Stimulated activated CD8-positive, alpha-beta memory T cell treated with anti-CD3 and anti-CD28 coated beads, Interleukin-4, amount 100 ng/mL, for 1 hour (primary cell): ENCODE measurements around the gene MXRA5.
"Not testable (repeated sequence)": the region's sequence is repeated elsewhere in the genome, so short reads cannot be mapped to it uniquely, and the experiment has no call there.

Experiments used
- DNase-seq, 2 donors: peaks; one replicate each; pipeline ENCODE4 v3.0.0-alpha.2; 2020; ENCODE audit warnings: low read depth in 2 of 2, low spot score in 1 of 2

MXRA5 gene

GRCh38 chrX:3346501-3347259 lies at the start of gene MXRA5:
Gene MXRA5, minus strand, starts transcription at chrX:3346652. Its CDS starts 2,819 bp downstream, at chrX:3343833.
- no peak for DNase-seq

- no peak for DNase-seq
Observed at GRCh38 chrX:3393581-3394111, 47.2 kb upstream of the MXRA5 start.

GRCh38 chrX:3393178-3393577 lies 46.7 kb upstream of the MXRA5 start:
- no peak for DNase-seq

- no peak for DNase-seq
Observed at GRCh38 chrX:3388457-3388856, 42.0 kb upstream of the MXRA5 start.

GRCh38 chrX:3384327-3384726 lies 37.9 kb upstream of the MXRA5 start:
- DNase-seq, result no peak

- no peak for DNase-seq
Observed at GRCh38 chrX:3380603-3381002, 34.2 kb upstream of the MXRA5 start.

- no peak for DNase-seq
Observed at GRCh38 chrX:3379111-3379510, 32.7 kb upstream of the MXRA5 start.

- no peak for DNase-seq
Observed at GRCh38 chrX:3378156-3378555, 31.7 kb upstream of the MXRA5 start.

GRCh38 chrX:3377560-3377959 lies 31.1 kb upstream of the MXRA5 start:
- DNase-seq, result no peak

- not testable (repeated sequence) for DNase-seq
Observed at GRCh38 chrX:3375878-3376508, 29.5 kb upstream of the MXRA5 start.

GRCh38 chrX:3374108-3374800 lies 27.8 kb upstream of the MXRA5 start:
- DNase-seq, result no peak

GRCh38 chrX:3371163-3371562 lies 24.7 kb upstream of the MXRA5 start:
- no peak for DNase-seq

- no peak for DNase-seq
Observed at GRCh38 chrX:3370656-3371055, 24.2 kb upstream of the MXRA5 start.

- no peak for DNase-seq
Observed at GRCh38 chrX:3362956-3363355, 16.5 kb upstream of the MXRA5 start.

GRCh38 chrX:3360881-3361280 lies 14.4 kb upstream of the MXRA5 start:
- no peak for DNase-seq

GRCh38 chrX:3352741-3353140 lies 6.3 kb upstream of the MXRA5 start:
- DNase-seq, result not testable (repeated sequence)

- DNase-seq, result no peak
Observed at GRCh38 chrX:3351276-3351675, 4.8 kb upstream of the MXRA5 start.

GRCh38 chrX:3348191-3348590 lies 1.7 kb upstream of the MXRA5 start:
- DNase-seq, result no peak

GRCh38 chrX:3345281-3346191 lies 916 bp downstream of the MXRA5 start:
- no peak for DNase-seq

GRCh38 chrX:3343569-3343968 lies 2.9 kb downstream of the MXRA5 start:
- not testable (repeated sequence) for DNase-seq

GRCh38 chrX:3340016-3340415 lies 6.4 kb downstream of the MXRA5 start:
- no peak for DNase-seq
